GM13977 (cell line): Measurements from ENCODE around the gene IL5RA.

Experiments used
- DNase-seq: peaks from one replicate; pipeline ENCODE4 v3.0.0; 2012; ENCODE audit warnings: low spot score
- in situ Hi-C: fragments of 300-500 bp; cut with MboI; formaldehyde crosslinking; loops from one replicate; pipeline ENCODE4 v1.12.0; 2022; ENCODE audit warnings: low sequenced_read_pairs, low pct_unique_long_range_greater_than_20kb, mixed read lengths, inconsistent platforms; ENCODE audit not compliant: unreplicated experiment
- TF ChIP-seq, protein P1 (sequence below): IDR thresholded peaks from 2 replicates; pipeline ENCODE4 v1.5.1; 2012; ENCODE audit warnings: mild to moderate bottlenecking, control low read depth; ENCODE audit not compliant: insufficient read depth; ENCODE audit errors: extremely low read depth, missing control alignments

The IL5RA gene

DNA sequence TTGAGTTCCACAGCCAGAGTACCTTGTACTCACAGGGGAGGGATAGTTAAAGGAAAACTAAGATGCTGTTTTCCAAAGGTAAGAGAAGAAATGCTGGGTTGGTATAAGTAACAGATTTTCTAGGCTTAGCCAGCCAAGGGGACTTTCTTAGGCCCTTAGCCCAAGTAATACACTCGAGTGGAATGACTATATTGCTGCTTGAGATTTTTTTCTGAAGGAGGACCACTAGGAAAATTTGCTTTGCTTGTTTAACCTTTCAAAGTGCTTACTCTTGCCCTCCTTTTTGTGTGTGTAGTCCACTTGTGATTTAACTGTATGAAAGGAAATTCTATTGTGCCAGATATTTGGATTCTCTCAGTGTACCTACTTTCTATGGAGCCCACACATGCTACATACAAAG, 50.5 kb downstream of the IL5RA start:
- TF ChIP-seq, protein P1, sequence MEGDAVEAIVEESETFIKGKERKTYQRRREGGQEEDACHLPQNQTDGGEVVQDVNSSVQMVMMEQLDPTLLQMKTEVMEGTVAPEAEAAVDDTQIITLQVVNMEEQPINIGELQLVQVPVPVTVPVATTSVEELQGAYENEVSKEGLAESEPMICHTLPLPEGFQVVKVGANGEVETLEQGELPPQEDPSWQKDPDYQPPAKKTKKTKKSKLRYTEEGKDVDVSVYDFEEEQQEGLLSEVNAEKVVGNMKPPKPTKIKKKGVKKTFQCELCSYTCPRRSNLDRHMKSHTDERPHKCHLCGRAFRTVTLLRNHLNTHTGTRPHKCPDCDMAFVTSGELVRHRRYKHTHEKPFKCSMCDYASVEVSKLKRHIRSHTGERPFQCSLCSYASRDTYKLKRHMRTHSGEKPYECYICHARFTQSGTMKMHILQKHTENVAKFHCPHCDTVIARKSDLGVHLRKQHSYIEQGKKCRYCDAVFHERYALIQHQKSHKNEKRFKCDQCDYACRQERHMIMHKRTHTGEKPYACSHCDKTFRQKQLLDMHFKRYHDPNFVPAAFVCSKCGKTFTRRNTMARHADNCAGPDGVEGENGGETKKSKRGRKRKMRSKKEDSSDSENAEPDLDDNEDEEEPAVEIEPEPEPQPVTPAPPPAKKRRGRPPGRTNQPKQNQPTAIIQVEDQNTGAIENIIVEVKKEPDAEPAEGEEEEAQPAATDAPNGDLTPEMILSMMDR: no peak
- in situ Hi-C loops: no loop called here

DNA sequence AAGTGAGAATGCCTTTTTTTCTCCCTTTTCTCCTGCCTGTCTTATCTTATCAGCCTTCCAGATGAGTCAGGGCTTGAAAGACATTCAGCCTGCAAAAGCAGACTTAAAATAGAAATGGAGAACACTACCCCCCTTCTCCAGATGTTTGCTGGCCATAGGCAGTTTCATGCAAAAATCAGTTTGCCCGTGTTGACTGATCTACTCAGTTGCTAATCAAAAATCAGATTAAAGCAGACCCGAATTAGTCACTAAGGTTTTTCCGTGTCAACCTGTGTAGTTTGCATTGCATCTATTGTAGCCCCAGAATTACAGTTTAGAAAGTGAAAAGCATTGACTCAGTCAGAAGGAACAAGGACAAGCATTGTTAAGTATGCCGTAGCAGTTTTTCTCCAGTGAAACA, 56.2 kb downstream of the IL5RA start:
- in situ Hi-C loops: no loop called here
- no peak for DNase-seq
- TF ChIP-seq, protein P1: no peak

More for the DNA sequence above, 50.5 kb downstream of the IL5RA start:
- no peak for DNase-seq

DNA sequence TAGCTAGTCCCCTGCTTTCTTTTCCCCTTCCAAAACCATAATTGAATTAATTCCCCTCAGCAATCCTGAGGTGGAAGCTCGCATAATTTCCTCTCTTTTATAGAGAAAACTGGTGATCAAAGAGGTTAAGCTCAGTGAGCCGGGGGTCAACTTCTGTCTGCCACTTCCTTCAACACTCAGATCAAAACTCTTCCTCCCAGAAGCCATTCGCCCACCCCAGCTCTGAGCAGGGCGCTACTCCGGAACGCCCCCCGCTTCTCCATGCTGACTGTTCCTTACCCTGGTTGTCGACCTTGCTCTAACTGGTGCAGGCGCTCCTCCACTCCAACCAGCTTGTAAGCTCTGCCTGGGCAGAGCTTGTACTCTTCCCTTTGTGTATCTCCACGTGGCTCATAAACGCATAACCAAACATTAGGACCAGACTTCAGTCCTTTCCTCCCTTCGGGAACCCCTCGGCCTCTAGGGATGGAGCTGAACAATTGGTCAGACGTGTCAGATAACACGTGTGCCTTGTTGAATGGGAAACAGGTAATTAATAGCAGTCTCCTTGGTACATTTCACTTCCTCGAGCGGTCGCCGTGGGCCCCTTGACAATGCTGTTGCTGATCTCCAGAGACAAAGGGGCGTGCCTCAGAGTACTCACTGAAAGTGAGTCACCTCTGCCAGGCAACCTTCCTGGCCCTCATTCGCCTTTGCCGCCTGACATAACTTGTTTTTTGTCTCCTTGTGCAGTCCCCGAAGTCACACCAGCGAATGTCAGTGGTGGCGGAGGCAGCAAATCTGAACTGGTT, 71.8 kb downstream of the IL5RA start:
- DNase-seq: no peak
- TF ChIP-seq, protein P1: no peak
- in situ Hi-C loops: no loop called here

DNA sequence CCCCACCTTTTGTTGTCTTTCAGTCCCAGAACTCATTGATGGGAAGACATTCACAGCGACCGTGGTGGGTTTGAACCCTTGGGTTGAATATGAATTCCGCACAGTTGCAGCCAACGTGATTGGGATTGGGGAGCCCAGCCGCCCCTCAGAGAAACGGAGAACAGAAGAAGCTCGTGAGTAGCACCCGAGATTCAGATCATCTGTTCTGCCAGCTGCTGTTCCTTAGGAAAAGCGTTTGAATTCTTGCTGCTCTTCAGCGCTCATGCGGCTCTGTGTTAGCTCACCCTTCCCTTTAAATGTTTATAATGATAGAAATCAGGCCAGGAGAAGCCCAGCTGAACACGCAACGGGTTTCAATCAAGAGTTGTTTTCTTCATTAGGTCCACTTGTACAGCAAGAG, 73.0 kb downstream of the IL5RA start:
- TF ChIP-seq, protein P1: no peak
- DNase-seq: no peak
- in situ Hi-C loops: no loop called here

DNA sequence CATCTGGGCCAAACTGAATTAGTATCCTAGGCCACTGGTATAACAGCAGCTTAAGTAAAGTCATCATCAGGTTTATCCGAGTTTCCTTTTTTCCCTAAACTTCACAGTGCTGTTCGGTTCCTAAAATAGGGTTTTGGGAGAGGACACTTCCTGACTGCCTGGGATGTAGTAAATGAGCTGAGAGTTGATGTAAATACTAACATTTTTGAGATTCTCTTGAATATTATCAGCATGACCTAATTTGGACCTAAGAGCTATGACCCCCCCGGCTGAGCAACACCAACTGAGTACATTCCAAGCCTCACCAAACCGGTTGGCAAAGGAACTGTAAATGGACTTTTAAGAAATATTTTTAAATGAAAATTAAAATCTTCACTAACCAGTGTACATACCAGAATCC, 78.8 kb downstream of the IL5RA start:
- TF ChIP-seq, protein P1: no peak

DNA sequence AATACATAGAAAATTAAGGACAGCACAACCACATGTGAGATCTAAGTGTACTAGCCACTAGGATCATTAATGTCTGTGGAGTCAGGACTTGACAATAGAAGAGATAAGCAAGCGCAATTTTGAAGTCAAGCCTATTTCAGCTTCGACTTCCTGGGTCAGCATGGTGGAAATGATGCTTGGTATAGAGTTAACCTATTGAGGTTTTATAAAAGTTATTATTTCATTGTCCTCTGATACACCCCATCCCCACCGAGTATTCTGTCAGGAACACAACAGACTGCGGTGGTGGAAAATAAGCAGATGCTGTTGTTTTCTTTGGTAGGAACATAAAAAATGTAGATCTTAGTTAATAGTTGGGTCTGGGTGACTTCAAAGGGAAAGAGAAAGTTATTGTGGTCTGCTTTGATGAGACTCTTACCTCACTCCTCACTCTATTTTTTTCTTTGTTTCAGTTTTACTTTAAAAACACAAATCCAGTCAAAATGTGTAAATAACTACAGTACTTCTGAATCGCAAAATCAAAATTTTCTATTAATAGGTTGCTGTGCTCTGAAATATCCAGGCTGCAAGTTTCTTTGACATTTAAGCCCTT, 82.1 kb downstream of the IL5RA start:
- DNase-seq: peak; percentile 44
- TF ChIP-seq, protein P1: no peak
- in situ Hi-C loops: no loop called here

More for the DNA sequence above, 78.8 kb downstream of the IL5RA start:
- in situ Hi-C loops: no loop called here
- no peak for DNase-seq
